GM12892 (cell line): ENCODE data around the gene BAK1.

Experiments used
- DNase-seq: peaks from one replicate; pipeline ENCODE4 v3.0.0; 2011; ENCODE audit not compliant: insufficient read length
- FAIRE-seq: peaks from 2 replicates; lab custom pipeline; 2011; peaks lifted over from hg19 to GRCh38; lab: Jason Lieb, UNC
- POLR2A ChIP-seq: IDR thresholded peaks from 2 replicates; pipeline ENCODE4 v1.6.1; 2011; ENCODE audit warnings: low read depth, low read length, control low read depth
- POLR2AphosphoS5 ChIP-seq: IDR thresholded peaks from 2 replicates; pipeline ENCODE4 v1.6.1; 2011; ENCODE audit warnings: low read depth, low read length, control low read depth
- TAF1 ChIP-seq: IDR thresholded peaks from 2 replicates; pipeline ENCODE4 v1.6.1; 2011; ENCODE audit warnings: low read depth, mild to moderate bottlenecking, control low read depth, low read length, borderline replicate concordance

The BAK1 gene

GRCh38 chr6:33591424-33592032 is 11.5 kb upstream of the BAK1 start:
- no peak for TF ChIP-seq POLR2AphosphoS5
- no peak for TF ChIP-seq TAF1
- no peak for TF ChIP-seq POLR2A
- DNase-seq (no peak), FAIRE-seq (no peak)

- no peak for TF ChIP-seq TAF1
- no peak for TF ChIP-seq POLR2AphosphoS5
- TF ChIP-seq POLR2A: no peak
- FAIRE-seq (peak; percentile 5), DNase-seq (no peak)
Observed at GRCh38 chr6:33590531-33591198, 10.6 kb upstream of the BAK1 start.

DNA sequence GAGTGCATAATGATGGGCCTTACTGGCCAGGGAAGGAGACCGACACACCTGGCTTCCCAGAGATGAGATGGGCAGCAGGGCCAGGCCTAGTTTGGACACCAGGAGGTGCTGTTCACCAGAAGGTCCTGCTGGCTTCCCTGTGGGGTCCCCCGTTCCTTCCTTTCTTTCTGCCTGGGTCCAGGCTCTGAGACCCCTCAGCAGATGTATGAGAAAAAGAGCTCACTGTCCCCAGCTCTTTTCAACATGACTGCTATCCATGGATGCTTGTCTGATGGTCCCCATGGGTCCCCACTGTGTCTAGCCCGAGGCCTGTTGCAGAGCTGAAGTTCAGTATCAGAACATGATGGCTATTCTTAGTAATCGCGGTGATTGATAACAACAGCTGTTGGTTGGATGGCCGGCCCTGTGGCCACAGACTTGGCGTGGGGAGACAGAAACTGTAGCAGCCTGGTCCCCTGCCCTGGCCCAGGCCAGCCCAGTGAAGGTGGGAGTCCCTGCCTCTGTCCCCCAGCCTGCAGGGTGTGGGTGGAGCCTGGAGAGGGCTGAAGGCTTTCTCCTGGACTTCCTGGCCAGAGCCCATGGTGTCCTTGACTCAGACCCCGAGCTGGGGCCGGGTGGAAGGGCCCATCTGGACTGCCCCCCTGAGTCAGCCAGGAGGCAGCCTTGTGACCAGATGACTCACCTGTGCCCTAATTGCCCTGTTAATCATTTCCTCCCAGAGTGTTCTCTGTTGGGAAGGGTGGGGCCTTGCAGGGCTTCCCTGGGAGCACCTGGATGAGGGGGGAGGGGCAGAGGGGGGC is 9.9 kb upstream of the BAK1 start:
- DNase-seq: peak; percentile 63
- no peak for TF ChIP-seq TAF1
- TF ChIP-seq POLR2A: no peak
- TF ChIP-seq POLR2AphosphoS5: no peak
- FAIRE-seq: peak; percentile 79

- TF ChIP-seq TAF1 (no peak), POLR2A (no peak), POLR2AphosphoS5 (no peak)
- DNase-seq (no peak), FAIRE-seq (no peak)
Observed at GRCh38 chr6:33589392-33589730, 9.3 kb upstream of the BAK1 start.

- DNase-seq: no peak
- TF ChIP-seq POLR2A (no peak), TAF1 (no peak), POLR2AphosphoS5 (no peak)
- no peak for FAIRE-seq
Observed at GRCh38 chr6:33588894-33589293, 8.8 kb upstream of the BAK1 start.

DNA sequence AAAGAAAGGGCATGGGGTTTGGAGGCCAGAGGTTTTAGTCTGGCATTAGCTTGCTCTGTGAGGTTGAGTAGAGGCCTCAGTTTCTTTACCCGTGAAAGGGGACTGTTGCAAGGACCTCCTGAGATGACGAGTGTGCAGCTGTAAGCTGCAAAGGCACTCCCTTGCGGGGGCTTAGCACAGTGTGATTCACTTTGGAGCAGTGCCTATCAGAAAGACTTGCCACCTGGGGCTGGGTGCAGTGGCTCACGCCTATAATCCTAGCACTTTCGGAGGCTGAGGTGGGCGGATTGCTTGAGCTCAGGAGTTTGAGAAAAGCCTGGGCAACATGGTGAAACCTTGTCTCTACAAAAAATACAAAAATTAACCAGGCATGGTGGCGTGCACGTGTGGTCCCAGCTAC is 7.5 kb upstream of the BAK1 start:
- TF ChIP-seq POLR2AphosphoS5 (no peak), POLR2A (no peak), TAF1 (no peak)
- DNase-seq (no peak), FAIRE-seq (no peak)

- DNase-seq: no peak
- FAIRE-seq: no peak
- no peak for TF ChIP-seq TAF1
- TF ChIP-seq POLR2AphosphoS5: no peak
- TF ChIP-seq POLR2A: no peak
Observed at GRCh38 chr6:33586108-33586640, 6.1 kb upstream of the BAK1 start.

DNA sequence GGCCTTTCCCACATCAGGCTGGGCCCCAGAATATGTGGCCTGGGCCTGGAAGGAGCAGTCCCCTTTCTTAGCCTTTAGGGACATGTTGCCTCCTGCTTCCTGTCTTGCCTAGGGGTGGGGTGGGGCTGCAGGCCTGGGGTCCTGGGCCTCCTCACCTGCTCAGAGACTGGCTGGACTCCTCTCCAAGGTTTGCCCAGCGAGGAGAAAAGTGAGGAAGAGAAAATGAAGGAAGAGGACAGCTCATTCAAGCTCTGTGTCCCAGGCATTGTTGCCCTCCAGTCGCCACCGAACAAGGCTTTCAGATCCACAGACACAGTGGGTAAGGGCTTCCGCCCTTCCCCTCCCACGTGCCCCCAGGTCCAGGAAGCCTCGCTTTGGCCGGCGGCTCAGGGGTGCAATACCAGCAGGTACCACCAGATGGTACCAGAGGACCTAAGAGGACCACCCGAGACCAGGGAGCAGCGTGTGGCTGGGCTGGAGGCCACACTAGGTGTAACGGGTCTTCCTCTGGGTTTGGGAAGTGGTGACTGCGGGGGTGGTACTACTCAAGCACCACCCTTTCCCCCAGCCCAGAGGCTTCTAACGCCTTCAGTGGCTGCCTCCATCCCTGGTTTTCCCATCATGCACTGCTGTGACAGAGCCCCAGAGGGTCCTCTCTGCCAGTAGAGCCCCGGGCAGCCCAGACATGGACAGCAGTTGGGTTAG is 5.5 kb upstream of the BAK1 start:
- DNase-seq (peak; percentile 91), FAIRE-seq (peak; percentile 89)
- TF ChIP-seq POLR2A (no peak), TAF1 (no peak), POLR2AphosphoS5 (no peak)

DNA sequence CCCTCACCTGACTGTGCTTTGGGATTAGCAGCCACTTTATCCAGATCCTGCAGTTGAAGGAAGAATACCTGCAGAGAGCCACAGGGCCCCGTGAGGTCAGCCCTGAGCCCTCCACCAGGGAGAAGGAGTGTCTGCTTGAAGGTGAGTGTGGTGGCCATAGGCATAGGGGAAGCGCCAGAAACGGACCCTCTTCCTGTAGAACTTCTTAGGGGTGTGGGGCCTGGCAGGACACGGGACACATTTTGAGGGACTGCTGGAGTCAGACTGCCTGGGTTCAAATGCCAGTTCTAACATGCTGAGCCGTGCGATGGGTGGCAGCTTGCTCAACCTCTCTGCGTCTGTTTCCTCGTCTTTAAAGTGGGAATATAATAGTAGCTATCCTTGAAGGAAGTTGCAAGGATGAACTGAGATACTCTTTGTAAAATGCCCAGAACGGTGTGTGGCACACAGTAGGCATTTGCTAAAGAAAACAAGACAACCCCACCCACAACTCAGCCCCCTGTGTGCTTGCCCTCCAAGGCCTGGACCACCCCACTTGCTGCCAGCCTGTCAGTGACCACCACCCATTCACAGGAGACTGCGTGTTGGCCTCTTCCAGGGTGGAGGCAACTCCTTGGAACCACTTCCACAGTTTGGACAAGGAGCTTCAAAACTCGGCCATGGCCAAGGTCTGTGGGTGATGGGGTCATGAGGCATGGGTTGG is 4.8 kb upstream of the BAK1 start:
- no peak for FAIRE-seq

DNA sequence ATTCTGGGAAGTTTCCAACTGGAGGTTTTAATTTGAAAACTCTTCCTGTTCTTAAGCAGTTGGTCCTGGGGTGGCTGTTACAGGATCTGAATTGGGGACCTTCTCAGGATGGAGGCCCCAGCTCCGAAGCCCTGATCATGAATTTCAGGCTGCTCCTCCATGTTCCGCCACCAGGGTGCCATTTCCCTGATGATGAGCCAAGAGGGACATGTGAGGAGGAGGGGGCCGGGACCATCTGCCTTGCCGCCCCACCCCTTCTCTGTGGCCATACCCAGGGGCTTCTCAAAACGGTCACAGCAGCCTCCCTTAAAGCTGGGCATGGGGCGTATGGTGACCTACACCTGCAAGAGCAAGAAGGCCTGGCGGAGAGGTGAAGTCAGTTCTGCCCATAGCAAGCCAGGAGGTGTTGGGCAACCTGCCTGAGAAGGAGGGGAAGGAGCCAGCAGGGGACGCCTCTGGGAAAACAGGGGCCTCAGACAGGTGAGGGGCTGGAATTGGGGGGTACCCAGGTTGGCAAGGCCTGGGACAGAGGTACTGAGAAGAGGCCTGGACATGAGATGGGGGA is 3.6 kb upstream of the BAK1 start:
- FAIRE-seq (no peak), DNase-seq (no peak)
- TF ChIP-seq TAF1 (no peak), POLR2AphosphoS5 (no peak), POLR2A (no peak)

More for the DNA sequence above, 4.8 kb upstream of the BAK1 start:
- no peak for DNase-seq
- TF ChIP-seq POLR2A (no peak), TAF1 (no peak)
